Measurements from ENCODE around the gene ZCCHC7.

Gene ZCCHC7

DNA sequence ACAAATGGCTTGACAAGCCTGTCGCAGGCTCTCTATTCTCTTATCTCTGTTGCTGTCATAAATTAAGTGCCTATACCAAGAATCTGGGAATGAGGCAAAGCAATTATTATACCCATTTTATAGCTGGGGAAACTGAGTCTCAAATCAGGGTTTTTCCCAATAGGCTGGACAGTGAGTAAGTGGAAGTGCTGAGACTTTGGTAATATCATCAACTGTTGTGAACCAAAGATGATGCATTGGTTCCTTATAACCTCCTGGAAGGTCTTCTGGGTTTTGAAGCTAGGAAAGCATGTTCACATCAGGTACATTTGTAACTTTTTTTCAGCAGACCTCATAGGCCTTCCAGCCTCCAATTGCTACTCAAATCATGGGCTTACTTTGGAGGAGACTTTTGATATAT is 25.6 kb upstream of the ZCCHC7 start:
- no peaks in the 10 kb centered on the region for H3K4me1 ChIP-seq (ENCODE audit: insufficient read depth, low read length, poor library complexity, severe bottlenecking)
- no peak overlapping the region for H2AFZ ChIP-seq (ENCODE audit: low read length)
- no peaks in the 10 kb centered on the region for H3F3A ChIP-seq (ENCODE audit: low read depth)
- no peaks in the 10 kb centered on the region for H3K9me2 ChIP-seq (replicated peaks; ENCODE audit: low read depth, low read length)
- no peak overlapping the region for H3K4me2 ChIP-seq (ENCODE audit: low read depth, low read length, poor library complexity, severe bottlenecking)
- no peaks in the 10 kb centered on the region for H4K20me1 ChIP-seq (ENCODE audit: insufficient read depth, low read length, poor library complexity, severe bottlenecking)
- H3K4me3 ChIP-seq (ENCODE audit: low read length, poor library complexity, severe bottlenecking): no peak overlapping the region
- no peak overlapping the region for H3K9ac ChIP-seq (ENCODE audit: low read depth, low read length, poor library complexity, severe bottlenecking)
- no peaks in the 10 kb centered on the region for H3K9me3 ChIP-seq (ENCODE audit: insufficient read depth, low read depth, low read length)
- no peaks in the 10 kb centered on the region for H3K79me2 ChIP-seq (ENCODE audit: insufficient read depth, low read length)
- H3K36me3 ChIP-seq (ENCODE audit: insufficient read depth, low read length): no peaks in the 10 kb centered on the region
- TF ChIP-seq CTCF (conservative IDR thresholded peaks at IDR 0.05; ENCODE audit: low read length) (no peak), EZH2phosphoT487 (IDR thresholded peaks at IDR 0.05; ENCODE audit: borderline replicate concordance) (no peak)
- H3K27me3 ChIP-seq (ENCODE audit: insufficient read depth, low read length, poor library complexity, severe bottlenecking): no peaks in the 10 kb centered on the region

GRCh38 chr9:37096628-37097027 is 23.7 kb upstream of the ZCCHC7 start:
- Histone ChIP-seq H3F3A (ENCODE audit: low read depth) (no peaks in the 10 kb centered on the region), H3K27me3 (ENCODE audit: insufficient read depth, low read length, poor library complexity, severe bottlenecking) (no peaks in the 10 kb centered on the region), H3K4me1 (ENCODE audit: insufficient read depth, low read length, poor library complexity, severe bottlenecking) (no peaks in the 10 kb centered on the region), H3K36me3 (ENCODE audit: insufficient read depth, low read length) (no peaks in the 10 kb centered on the region), H3K4me2 (ENCODE audit: low read depth, low read length, poor library complexity, severe bottlenecking) (no peak overlapping the region), H2AFZ (ENCODE audit: low read length) (no peak overlapping the region), H3K9me2 (replicated peaks; ENCODE audit: low read depth, low read length) (no peaks in the 10 kb centered on the region), H3K9me3 (ENCODE audit: insufficient read depth, low read depth, low read length) (no peaks in the 10 kb centered on the region), H3K9ac (ENCODE audit: low read depth, low read length, poor library complexity, severe bottlenecking) (no peak overlapping the region), H3K79me2 (ENCODE audit: insufficient read depth, low read length) (no peaks in the 10 kb centered on the region), H3K4me3 (ENCODE audit: low read length, poor library complexity, severe bottlenecking) (no peak overlapping the region), H4K20me1 (ENCODE audit: insufficient read depth, low read length, poor library complexity, severe bottlenecking) (no peaks in the 10 kb centered on the region)
- no peak for TF ChIP-seq EZH2phosphoT487 (IDR thresholded peaks at IDR 0.05; ENCODE audit: borderline replicate concordance)
- TF ChIP-seq CTCF (conservative IDR thresholded peaks at IDR 0.05; ENCODE audit: low read length): no peak

DNA sequence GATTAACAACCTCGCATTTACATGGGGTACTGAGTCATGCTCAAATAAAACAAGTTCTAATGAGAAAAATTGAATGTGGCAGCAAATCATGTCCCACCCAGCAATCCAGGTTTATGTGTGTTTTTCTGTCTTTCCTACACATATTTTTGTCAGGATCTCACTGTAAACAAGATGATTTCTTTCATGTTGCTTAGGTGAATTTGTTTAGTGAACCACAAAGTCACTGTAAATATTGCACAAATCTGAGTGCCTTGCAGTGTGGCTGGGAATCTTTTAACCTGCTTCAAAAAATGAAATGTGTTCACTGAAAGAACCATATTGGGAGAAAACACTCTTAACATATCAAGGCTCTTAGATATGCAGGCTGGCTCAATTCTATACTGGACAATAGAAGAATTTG is 23.1 kb upstream of the ZCCHC7 start:
- Histone ChIP-seq H3K4me3 (ENCODE audit: low read length, poor library complexity, severe bottlenecking) (no peak overlapping the region), H3K79me2 (ENCODE audit: insufficient read depth, low read length) (no peaks in the 10 kb centered on the region), H3K4me1 (ENCODE audit: insufficient read depth, low read length, poor library complexity, severe bottlenecking) (no peaks in the 10 kb centered on the region), H3F3A (ENCODE audit: low read depth) (no peaks in the 10 kb centered on the region), H3K9me3 (ENCODE audit: insufficient read depth, low read depth, low read length) (no peaks in the 10 kb centered on the region), H2AFZ (ENCODE audit: low read length) (no peak overlapping the region), H4K20me1 (ENCODE audit: insufficient read depth, low read length, poor library complexity, severe bottlenecking) (no peaks in the 10 kb centered on the region), H3K36me3 (ENCODE audit: insufficient read depth, low read length) (no peaks in the 10 kb centered on the region), H3K4me2 (ENCODE audit: low read depth, low read length, poor library complexity, severe bottlenecking) (no peak overlapping the region), H3K9me2 (replicated peaks; ENCODE audit: low read depth, low read length) (no peaks in the 10 kb centered on the region), H3K27me3 (ENCODE audit: insufficient read depth, low read length, poor library complexity, severe bottlenecking) (no peaks in the 10 kb centered on the region), H3K9ac (ENCODE audit: low read depth, low read length, poor library complexity, severe bottlenecking) (no peak overlapping the region)
- TF ChIP-seq CTCF (conservative IDR thresholded peaks at IDR 0.05; ENCODE audit: low read length) (no peak), EZH2phosphoT487 (IDR thresholded peaks at IDR 0.05; ENCODE audit: borderline replicate concordance) (no peak)

All from Loucy (cell line).